ENCODE data around the gene TEX28. TPM values are rescaled to one million over a fixed set of nuclear protein-coding genes. Genes with fewer than 3 reads are reported as not detected.
A peak's percentile ranks its signal among the peaks of the same experiment; 100 is the strongest.

TEX28 gene
- total RNA-seq, 3 donors from 2014 or later, result not detected

GRCh38 chrX:154321594-154321993 is 26.7 kb upstream of the TEX28 start:
- peak in 1 of 2 donors; percentile 51 for ATAC-seq
- H3K4me3 Mint-ChIP-seq, result no peak overlapping the region
- peaks cover 39% of the 10 kb centered on the region for H3K4me1 Mint-ChIP-seq (ENCODE audit: low read depth)

DNA sequence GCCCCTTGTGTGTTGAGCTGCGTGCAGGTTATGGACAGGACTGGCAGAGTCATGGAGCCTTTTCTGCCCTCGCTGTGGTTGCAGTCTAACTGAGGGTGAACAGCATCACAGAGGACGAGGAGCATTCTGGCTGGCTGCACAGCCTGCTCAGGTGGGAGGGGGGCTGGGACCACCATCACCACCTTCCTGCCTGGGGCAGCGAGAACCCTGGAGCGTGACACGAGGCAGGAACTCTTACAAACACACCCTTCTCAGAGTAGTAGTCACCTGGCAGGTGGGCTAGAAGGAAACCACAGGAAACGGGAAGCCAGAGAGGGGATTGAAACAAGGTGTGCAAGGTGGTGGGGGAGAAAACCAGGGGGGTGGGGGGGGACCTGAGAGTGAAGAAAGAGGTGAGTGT is 26.2 kb upstream of the TEX28 start:
- Mint-ChIP-seq H3K36me3 (ENCODE audit: insufficient read depth) (no peaks in the 10 kb centered on the region), H3K4me1 (ENCODE audit: low read depth) (peaks cover 34% of the 10 kb centered on the region), H3K27me3 (ENCODE audit: low read depth) (no peaks in the 10 kb centered on the region), H3K4me3 (no peak overlapping the region), H3K9me3 (no peaks in the 10 kb centered on the region)
- no peak for ATAC-seq
- no peak for DNase-seq

More at GRCh38 chrX:154321594-154321993, 26.7 kb upstream of the TEX28 start:
- H3K36me3 Mint-ChIP-seq (ENCODE audit: insufficient read depth), result no peaks in the 10 kb centered on the region
- no peak for DNase-seq
- no peaks in the 10 kb centered on the region for H3K27me3 Mint-ChIP-seq (ENCODE audit: low read depth)
- no peaks in the 10 kb centered on the region for H3K9me3 Mint-ChIP-seq

- H3K4me1 Mint-ChIP-seq (ENCODE audit: low read depth), result peaks cover 27% of the 10 kb centered on the region
- no peak for ATAC-seq
- no peaks in the 10 kb centered on the region for H3K9me3 Mint-ChIP-seq
- H3K27me3 Mint-ChIP-seq (ENCODE audit: low read depth), result no peaks in the 10 kb centered on the region
- H3K4me3 Mint-ChIP-seq, result no peak overlapping the region
- H3K36me3 Mint-ChIP-seq (ENCODE audit: insufficient read depth), result no peaks in the 10 kb centered on the region
- no peak for DNase-seq
Observed at GRCh38 chrX:154320406-154320805, 25.5 kb upstream of the TEX28 start.

GRCh38 chrX:154317391-154317995 is 22.6 kb upstream of the TEX28 start:
- no peak for DNase-seq
- Mint-ChIP-seq H3K27me3 (ENCODE audit: low read depth) (no peaks in the 10 kb centered on the region), H3K4me3 (no peak overlapping the region), H3K36me3 (ENCODE audit: insufficient read depth) (no peaks in the 10 kb centered on the region), H3K4me1 (ENCODE audit: low read depth) (peaks cover 47% of the 10 kb centered on the region), H3K9me3 (no peaks in the 10 kb centered on the region)
- ATAC-seq, result no peak

DNA sequence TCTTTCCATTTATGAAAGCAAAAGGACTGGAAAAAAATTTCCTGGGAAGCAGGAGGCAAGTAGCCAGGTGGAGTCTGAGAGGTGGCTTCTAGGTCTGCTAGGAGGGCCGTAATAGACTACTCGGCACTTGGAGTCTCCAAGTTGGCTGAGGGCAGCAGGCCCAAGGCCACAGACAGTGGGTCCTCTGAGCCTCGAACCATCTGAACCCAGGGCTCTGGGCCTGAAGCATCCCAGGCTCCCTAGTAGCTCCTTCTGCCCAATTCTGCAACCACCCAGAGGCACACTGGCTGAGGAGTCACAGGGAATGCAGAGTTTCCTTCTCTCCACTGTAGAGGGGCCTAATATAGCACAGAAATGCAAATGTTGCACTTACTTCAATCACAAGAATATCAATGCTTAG is 20.5 kb upstream of the TEX28 start:
- ATAC-seq, result no peak
- no peaks in the 10 kb centered on the region for H3K27me3 Mint-ChIP-seq (ENCODE audit: low read depth)
- H3K36me3 Mint-ChIP-seq (ENCODE audit: insufficient read depth), result no peaks in the 10 kb centered on the region
- H3K9me3 Mint-ChIP-seq, result no peaks in the 10 kb centered on the region
- H3K4me3 Mint-ChIP-seq, result no peak overlapping the region
- peaks cover 49% of the 10 kb centered on the region for H3K4me1 Mint-ChIP-seq (ENCODE audit: low read depth)
- DNase-seq, result no peak

GRCh38 chrX:154313147-154313546 is 18.2 kb upstream of the TEX28 start:
- H3K4me3 Mint-ChIP-seq, result peak overlapping the region; percentile 56
- peaks cover 55% of the 10 kb centered on the region for H3K4me1 Mint-ChIP-seq (ENCODE audit: low read depth)
- ATAC-seq (peak; percentile 53 to 57), DNase-seq (no peak)
- H3K9me3 Mint-ChIP-seq, result no peaks in the 10 kb centered on the region
- no peaks in the 10 kb centered on the region for H3K36me3 Mint-ChIP-seq (ENCODE audit: insufficient read depth)
- H3K27me3 Mint-ChIP-seq (ENCODE audit: low read depth), result no peaks in the 10 kb centered on the region

DNA sequence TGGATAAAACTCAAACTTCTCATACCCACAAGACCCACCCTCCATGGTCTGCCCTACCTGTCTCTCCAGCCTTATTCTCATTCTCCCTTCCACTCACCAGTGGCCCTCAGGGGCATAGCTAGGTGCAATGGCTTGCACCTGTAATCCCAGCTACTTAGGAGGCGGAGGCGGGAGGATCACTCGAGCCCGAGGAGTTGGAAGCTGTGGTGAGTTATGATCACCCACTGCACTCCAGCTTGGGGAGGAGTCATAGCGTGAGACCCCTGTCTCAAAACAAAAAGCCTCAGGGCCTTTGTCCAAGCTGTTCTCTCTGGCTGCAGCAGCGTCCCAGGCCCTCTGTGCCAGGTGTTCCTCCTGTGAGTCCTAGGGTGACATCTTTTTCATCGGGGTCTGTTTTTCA is 17.2 kb upstream of the TEX28 start:
- no peak for ATAC-seq
- H3K36me3 Mint-ChIP-seq (ENCODE audit: insufficient read depth), result no peaks in the 10 kb centered on the region
- peaks cover 58% of the 10 kb centered on the region for H3K4me1 Mint-ChIP-seq (ENCODE audit: low read depth)
- H3K9me3 Mint-ChIP-seq, result no peaks in the 10 kb centered on the region
- no peaks in the 10 kb centered on the region for H3K27me3 Mint-ChIP-seq (ENCODE audit: low read depth)
- no peak for DNase-seq
- H3K4me3 Mint-ChIP-seq, result no peak overlapping the region

GRCh38 chrX:154310616-154311536 is 16.0 kb upstream of the TEX28 start:
- Mint-ChIP-seq H3K27me3 (ENCODE audit: low read depth) (no peaks in the 10 kb centered on the region), H3K36me3 (ENCODE audit: insufficient read depth) (no peaks in the 10 kb centered on the region), H3K9me3 (no peaks in the 10 kb centered on the region), H3K4me3 (no peak overlapping the region), H3K4me1 (ENCODE audit: low read depth) (peaks cover 56% of the 10 kb centered on the region)
- DNase-seq (no peak), ATAC-seq (no peak)

GRCh38 chrX:154309041-154309775 is 14.3 kb upstream of the TEX28 start:
- no peaks in the 10 kb centered on the region for H3K36me3 Mint-ChIP-seq (ENCODE audit: insufficient read depth)
- no peaks in the 10 kb centered on the region for H3K9me3 Mint-ChIP-seq
- ATAC-seq (no peak), DNase-seq (no peak)
- peaks cover 52% of the 10 kb centered on the region for H3K4me1 Mint-ChIP-seq (ENCODE audit: low read depth)
- no peak overlapping the region for H3K4me3 Mint-ChIP-seq
- H3K27me3 Mint-ChIP-seq (ENCODE audit: low read depth), result no peaks in the 10 kb centered on the region

GRCh38 chrX:154308108-154308946 is 13.4 kb upstream of the TEX28 start:
- Mint-ChIP-seq H3K4me3 (no peak overlapping the region), H3K4me1 (ENCODE audit: low read depth) (peaks cover 43% of the 10 kb centered on the region)
- ATAC-seq, result peak; percentile 71 to 78

GRCh38 chrX:154307202-154307601 is 12.3 kb upstream of the TEX28 start:
- Mint-ChIP-seq H3K27me3 (ENCODE audit: low read depth) (no peaks in the 10 kb centered on the region), H3K4me3 (no peak overlapping the region), H3K36me3 (ENCODE audit: insufficient read depth) (no peaks in the 10 kb centered on the region), H3K9me3 (no peaks in the 10 kb centered on the region), H3K4me1 (ENCODE audit: low read depth) (peaks cover 33% of the 10 kb centered on the region)
- ATAC-seq (no peak), DNase-seq (no peak)

More at GRCh38 chrX:154308108-154308946, 13.4 kb upstream of the TEX28 start:
- H3K27me3 Mint-ChIP-seq (ENCODE audit: low read depth), result no peaks in the 10 kb centered on the region
- H3K36me3 Mint-ChIP-seq (ENCODE audit: insufficient read depth), result no peaks in the 10 kb centered on the region
- no peaks in the 10 kb centered on the region for H3K9me3 Mint-ChIP-seq
- DNase-seq, result peak; percentile 82

GRCh38 chrX:154305541-154306205 is 10.7 kb upstream of the TEX28 start:
- Mint-ChIP-seq H3K4me3 (no peak overlapping the region), H3K4me1 (ENCODE audit: low read depth) (peaks cover 23% of the 10 kb centered on the region), H3K27me3 (ENCODE audit: low read depth) (no peaks in the 10 kb centered on the region), H3K36me3 (ENCODE audit: insufficient read depth) (no peaks in the 10 kb centered on the region), H3K9me3 (no peaks in the 10 kb centered on the region)
- ATAC-seq (no peak), DNase-seq (no peak)

GRCh38 chrX:154304846-154305245 is 9.9 kb upstream of the TEX28 start:
- Mint-ChIP-seq H3K36me3 (ENCODE audit: insufficient read depth) (no peaks in the 10 kb centered on the region), H3K27me3 (ENCODE audit: low read depth) (no peaks in the 10 kb centered on the region), H3K4me1 (ENCODE audit: low read depth) (peaks cover 24% of the 10 kb centered on the region), H3K4me3 (no peak overlapping the region), H3K9me3 (no peaks in the 10 kb centered on the region)
- no peak for ATAC-seq
- no peak for DNase-seq

All from activated T-cell treated with anti-CD3 and anti-CD28 coated beads, Interleukin-2, amount 50 U/mL, for 4 hours (primary cell).